H9 (cell line): ENCODE measurements around the gene DNAJC6. TPM values are rescaled to one million over a fixed set of nuclear protein-coding genes. Genes with fewer than 3 reads are reported as not detected.

Experiments
- DNase-seq: peaks from one replicate; pipeline ENCODE4 v3.0.0-alpha.2; 2017
- H2AFZ ChIP-seq: one replicate; pipeline ENCODE4 v1.6.1; 2013; ENCODE audit warnings: mild to moderate bottlenecking, low read length, control low read depth, moderate library complexity
- H2AK5ac ChIP-seq: 2 replicates; pipeline ENCODE4 v1.6.1; 2013; ENCODE audit warnings: low read length, control low read depth, mixed read lengths; ENCODE audit not compliant: insufficient read length
- H2BK120ac ChIP-seq: one replicate; pipeline ENCODE4 v1.6.1; 2013; ENCODE audit warnings: low read depth, mild to moderate bottlenecking, low read length, control low read depth, inconsistent platforms; ENCODE audit not compliant: poor library complexity, severe bottlenecking
- H2BK12ac ChIP-seq: 2 replicates; pipeline ENCODE4 v1.6.1; 2013; ENCODE audit warnings: low read length, control low read depth, mixed read lengths, low read depth; ENCODE audit not compliant: insufficient read length
- H2BK15ac ChIP-seq: 2 replicates; pipeline ENCODE4 v1.6.1; 2013; ENCODE audit warnings: low read depth, low read length, control low read depth
- H2BK20ac ChIP-seq: one replicate; pipeline ENCODE4 v1.6.1; 2013; ENCODE audit warnings: low read depth, mild to moderate bottlenecking, low read length, control low read depth, inconsistent platforms; ENCODE audit not compliant: poor library complexity, severe bottlenecking
- H2BK5ac ChIP-seq: 2 replicates; pipeline ENCODE4 v1.6.1; 2013; ENCODE audit warnings: low read length, control low read depth, mixed read lengths; ENCODE audit not compliant: insufficient read length
- H3K14ac ChIP-seq: 2 replicates; pipeline ENCODE4 v1.6.1; 2013; ENCODE audit warnings: low read length, control low read depth; ENCODE audit not compliant: insufficient read depth
- H3K18ac ChIP-seq: 2 replicates; pipeline ENCODE4 v1.6.1; 2013; ENCODE audit warnings: low read depth, mild to moderate bottlenecking, mixed read lengths, low read length, control low read depth; ENCODE audit not compliant: insufficient read length
- H3K23ac ChIP-seq: 2 replicates; pipeline ENCODE4 v1.6.1; 2013; ENCODE audit warnings: low read length, control low read depth, mixed read lengths, low read depth; ENCODE audit not compliant: insufficient read length
- H3K23me2 ChIP-seq: 2 replicates; pipeline ENCODE4 v1.6.1; 2013; ENCODE audit warnings: low read depth, mild to moderate bottlenecking, mixed read lengths, low read length, control low read depth; ENCODE audit not compliant: insufficient read length, poor library complexity, severe bottlenecking
- H3K27ac ChIP-seq: 2 replicates; pipeline ENCODE4 v1.5.1; 2013; ENCODE audit warnings: low read length, control low read depth, mixed read lengths, low read depth; ENCODE audit not compliant: insufficient read length
- H3K27me3 ChIP-seq: 2 replicates; pipeline ENCODE4 v1.6.1; 2013; ENCODE audit warnings: low read length, control low read depth, inconsistent platforms; ENCODE audit not compliant: insufficient read depth
- H3K4ac ChIP-seq: 2 replicates; pipeline ENCODE4 v1.6.1; 2013; ENCODE audit warnings: low read depth, mild to moderate bottlenecking, control low read depth, inconsistent platforms, low read length, moderate library complexity
- H3K4me1 ChIP-seq: 2 replicates; pipeline ENCODE4 v1.6.1; 2013; ENCODE audit warnings: low read length, control low read depth, inconsistent platforms; ENCODE audit not compliant: insufficient read depth
- H3K4me2 ChIP-seq: 2 replicates; pipeline ENCODE4 v1.6.1; 2013; ENCODE audit warnings: low read length, control low read depth, mixed read lengths; ENCODE audit not compliant: insufficient read length, insufficient read depth
- H3K56ac ChIP-seq: 2 replicates; pipeline ENCODE4 v1.6.1; 2013; ENCODE audit warnings: low read depth, mild to moderate bottlenecking, mixed read lengths, low read length, control low read depth; ENCODE audit not compliant: insufficient read length
- H3K79me1 ChIP-seq: 2 replicates; pipeline ENCODE4 v1.6.1; 2013; ENCODE audit warnings: low read depth, mild to moderate bottlenecking, moderate library complexity, low read length, control low read depth, inconsistent platforms; ENCODE audit not compliant: insufficient read depth, poor library complexity, severe bottlenecking
- H3K79me2 ChIP-seq: 2 replicates; pipeline ENCODE4 v1.6.1; 2013; ENCODE audit warnings: low read length, control low read depth, inconsistent platforms; ENCODE audit not compliant: insufficient read depth
- H3K9ac ChIP-seq: 2 replicates; pipeline ENCODE4 v1.6.1; 2013; ENCODE audit warnings: low read length, control low read depth, mixed read lengths; ENCODE audit not compliant: insufficient read length; ENCODE audit errors: extremely low read depth
- H3K9me3 ChIP-seq: one replicate; pipeline ENCODE4 v1.6.1; 2013; ENCODE audit warnings: low read depth, low read length, inconsistent platforms; ENCODE audit not compliant: control insufficient read depth
- H3T11ph ChIP-seq: one replicate; pipeline ENCODE4 v1.6.1; 2013; ENCODE audit warnings: mild to moderate bottlenecking, low read length, control low read depth, inconsistent platforms
- H4K20me1 ChIP-seq: one replicate; pipeline ENCODE4 v1.6.1; 2013; ENCODE audit not compliant: control insufficient read depth, insufficient read length, insufficient read depth
- H4K5ac ChIP-seq: 2 replicates; pipeline ENCODE4 v1.6.1; 2013; ENCODE audit warnings: low read depth, mild to moderate bottlenecking, mixed read lengths, low read length, control low read depth; ENCODE audit not compliant: insufficient read length
- H4K8ac ChIP-seq: replicated peaks from 2 replicates; pipeline ENCODE4 v1.6.1; 2013; ENCODE audit warnings: low read length, control low read depth, mixed read lengths, low read depth; ENCODE audit not compliant: insufficient read length
- H4K91ac ChIP-seq: 2 replicates; pipeline ENCODE4 v1.6.1; 2013; ENCODE audit warnings: low read depth, mild to moderate bottlenecking, moderate library complexity, mixed read lengths, low read length, control low read depth; ENCODE audit not compliant: insufficient read length
- H3K27ac Mint-ChIP-seq, 3 experiments: 2 replicates in 2 of 3; 3 replicates in 1 of 3; pipeline ENCODE4 v1.8.0; 2020 to 2021; ENCODE audit warnings: mixed read lengths in 3 of 3, mild to moderate bottlenecking in 1 of 3, moderate library complexity in 1 of 3
- H3K27me3 Mint-ChIP-seq: 2 replicates; pipeline ENCODE4 v1.8.0; 2021; ENCODE audit warnings: low read depth, mild to moderate bottlenecking, moderate library complexity, mixed read lengths
- H3K36me3 Mint-ChIP-seq, 3 experiments: 2 replicates in 2 of 3; 3 replicates in 1 of 3; pipeline ENCODE4 v1.8.0; 2020 to 2021; ENCODE audit warnings: low read depth in 3 of 3, mixed read lengths in 3 of 3; ENCODE audit not compliant: insufficient read depth in 1 of 3
- H3K4me1 Mint-ChIP-seq, 2 experiments: 2 replicates each; pipeline ENCODE4 v1.8.0; 2020; ENCODE audit warnings: mixed read lengths in 2 of 2
- H3K4me3 Mint-ChIP-seq, 2 experiments: 2 replicates in 1 of 2; 3 replicates in 1 of 2; pipeline ENCODE4 v1.8.0; 2020 to 2021; ENCODE audit warnings: mild to moderate bottlenecking in 2 of 2, mixed read lengths in 2 of 2, moderate library complexity in 1 of 2
- H3K9me3 Mint-ChIP-seq, 2 experiments: 2 replicates in 1 of 2; 3 replicates in 1 of 2; pipeline ENCODE4 v1.8.0; 2020; ENCODE audit warnings: mild to moderate bottlenecking in 2 of 2, mixed read lengths in 2 of 2, moderate library complexity in 1 of 2
- WGBS: extraction: QIAGEN DNeasy Blood & Tissue Kit; methylation state at CpG from one replicate; pipeline ENCODE4 v1.1.7; 2013; ENCODE audit warnings: missing lambda C conversion rate, low lambda C conversion rate, mixed read lengths; ENCODE audit not compliant: insufficient read length; ENCODE audit errors: extremely low coverage; 5-methylcytosine and 5-hydroxymethylcytosine counted together
- total RNA-seq: library from RNA; stranded (reverse); gene quantifications from 2 replicates; pipeline ENCODE4 v1.2.1, GENCODE V29; 2021
- TF ChIP-seq, protein P1 (sequence below): fragments of 200-600 bp; sonication (generic); conservative IDR thresholded peaks from 3 replicates; pipeline ENCODE4 v1.8.0; 2021; ENCODE audit warnings: antibody characterized with exemption, mild to moderate bottlenecking

DNAJC6 gene
- total RNA-seq, 1 experiment from 2014 or later, result 2.2 TPM

DNA sequence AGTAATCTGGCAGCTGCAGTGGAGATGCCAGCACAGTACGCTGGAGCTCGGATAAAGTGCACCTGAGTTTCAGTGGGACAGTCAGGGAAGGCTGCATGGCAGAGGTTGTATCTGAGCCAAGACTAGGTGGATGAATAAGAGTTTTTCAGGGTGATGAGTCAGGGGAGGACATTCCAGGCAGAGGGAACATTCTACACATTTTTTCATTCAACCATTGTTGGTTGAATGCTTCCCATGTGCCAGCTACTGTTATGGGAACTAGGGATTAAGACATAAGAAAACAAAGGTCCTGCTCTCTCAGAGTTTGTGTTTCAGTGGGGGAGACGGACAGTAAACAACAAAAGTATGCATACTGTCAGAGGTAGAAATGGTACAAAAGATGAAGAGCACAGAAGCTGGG is 116.4 kb downstream of the DNAJC6 start:
- H2AK5ac ChIP-seq, result no peak overlapping the region
- no peaks in the 10 kb centered on the region for H3K27me3 ChIP-seq
- no peaks in the 10 kb centered on the region for H3K9me3 ChIP-seq
- no peaks in the 10 kb centered on the region for H4K20me1 ChIP-seq
- no peak overlapping the region for H3K23ac ChIP-seq
- H3K4me2 ChIP-seq, result peak overlapping the region; percentile 27
- no peak overlapping the region for H2BK20ac ChIP-seq
- Mint-ChIP-seq H3K9me3 (no peaks in the 10 kb centered on the region), H3K27me3 (no peaks in the 10 kb centered on the region), H3K36me3 (peaks cover 9 to 37% (median 26%) of the 10 kb centered on the region in 3 experiments; a peak in 6 of 7 replicates), H3K4me3 (peak overlapping the region in 1 of 2 experiments; percentile 31; a peak in 1 of 5 replicates), H3K4me1 (peaks cover 29 to 42% of the 10 kb centered on the region in 2 experiments), H3K27ac (peak overlapping the region; percentile 80 to 98 (median 98))
- no peak overlapping the region for H3K14ac ChIP-seq
- H3K9ac ChIP-seq, result no peak overlapping the region
- no peak overlapping the region for H3K56ac ChIP-seq
- H3K23me2 ChIP-seq, result peaks cover 4% of the 10 kb centered on the region
- WGBS, result no CpG with 5 or more reads among the region's 3 CpGs
- H3K4ac ChIP-seq, result no peak overlapping the region
- TF ChIP-seq, protein P1, sequence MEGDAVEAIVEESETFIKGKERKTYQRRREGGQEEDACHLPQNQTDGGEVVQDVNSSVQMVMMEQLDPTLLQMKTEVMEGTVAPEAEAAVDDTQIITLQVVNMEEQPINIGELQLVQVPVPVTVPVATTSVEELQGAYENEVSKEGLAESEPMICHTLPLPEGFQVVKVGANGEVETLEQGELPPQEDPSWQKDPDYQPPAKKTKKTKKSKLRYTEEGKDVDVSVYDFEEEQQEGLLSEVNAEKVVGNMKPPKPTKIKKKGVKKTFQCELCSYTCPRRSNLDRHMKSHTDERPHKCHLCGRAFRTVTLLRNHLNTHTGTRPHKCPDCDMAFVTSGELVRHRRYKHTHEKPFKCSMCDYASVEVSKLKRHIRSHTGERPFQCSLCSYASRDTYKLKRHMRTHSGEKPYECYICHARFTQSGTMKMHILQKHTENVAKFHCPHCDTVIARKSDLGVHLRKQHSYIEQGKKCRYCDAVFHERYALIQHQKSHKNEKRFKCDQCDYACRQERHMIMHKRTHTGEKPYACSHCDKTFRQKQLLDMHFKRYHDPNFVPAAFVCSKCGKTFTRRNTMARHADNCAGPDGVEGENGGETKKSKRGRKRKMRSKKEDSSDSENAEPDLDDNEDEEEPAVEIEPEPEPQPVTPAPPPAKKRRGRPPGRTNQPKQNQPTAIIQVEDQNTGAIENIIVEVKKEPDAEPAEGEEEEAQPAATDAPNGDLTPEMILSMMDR, result no peak
- H3K79me1 ChIP-seq, result peaks cover 4% of the 10 kb centered on the region
- peaks cover 7% of the 10 kb centered on the region; the same call in 1 of the 2 replicates for H3K4me1 ChIP-seq
- H3T11ph ChIP-seq, result no peak overlapping the region
- no peak overlapping the region for H2BK12ac ChIP-seq
- peak overlapping the region; percentile 73 for H3K27ac ChIP-seq
- peak; percentile 45 for DNase-seq
- H3K18ac ChIP-seq, result no peak overlapping the region
- H3K79me2 ChIP-seq, result peaks cover 10% of the 10 kb centered on the region; the same call in 1 of the 2 replicates
- no peak overlapping the region for H4K8ac ChIP-seq
- no peak overlapping the region for H2AFZ ChIP-seq
- H4K91ac ChIP-seq, result no peak overlapping the region
- no peak overlapping the region for H2BK15ac ChIP-seq
- H4K5ac ChIP-seq, result no peak overlapping the region
- H2BK5ac ChIP-seq, result no peak overlapping the region
- no peak overlapping the region for H2BK120ac ChIP-seq
